ENCODE measurements around the gene CCDC171.
"Not testable (repeated sequence)": the region's sequence is repeated elsewhere in the genome, so short reads cannot be mapped to it uniquely, and the experiment has no call there.

CCDC171 gene

GRCh38 chr9:15699876-15700559, 147.2 kb downstream of the CCDC171 start:
- not testable (repeated sequence) for DNase-seq

- DNase-seq = no peak
Observed at GRCh38 chr9:15707000-15707399, 154.2 kb downstream of the CCDC171 start.

GRCh38 chr9:15711531-15711930, 158.7 kb downstream of the CCDC171 start:
- DNase-seq = no peak

GRCh38 chr9:15711931-15712330, 159.1 kb downstream of the CCDC171 start:
- DNase-seq = no peak

- DNase-seq = no peak
Observed at GRCh38 chr9:15714746-15715145, 161.9 kb downstream of the CCDC171 start.

GRCh38 chr9:15717290-15717967, 164.6 kb downstream of the CCDC171 start:
- no peak for DNase-seq

GRCh38 chr9:15718423-15718822, 165.6 kb downstream of the CCDC171 start:
- DNase-seq = no peak

GRCh38 chr9:15720861-15721260, 168.0 kb downstream of the CCDC171 start:
- DNase-seq = no peak

- no peak for DNase-seq
Observed at GRCh38 chr9:15722888-15723287, 170.0 kb downstream of the CCDC171 start.

- no peak for DNase-seq
Observed at GRCh38 chr9:15724016-15724415, 171.2 kb downstream of the CCDC171 start.

- DNase-seq = no peak
Observed at GRCh38 chr9:15724612-15725011, 171.8 kb downstream of the CCDC171 start.

- DNase-seq = no peak
Observed at GRCh38 chr9:15725953-15726352, 173.1 kb downstream of the CCDC171 start.

GRCh38 chr9:15729507-15729906, 176.7 kb downstream of the CCDC171 start:
- no peak for DNase-seq

- DNase-seq = no peak
Observed at GRCh38 chr9:15735083-15735857, 182.4 kb downstream of the CCDC171 start.

GRCh38 chr9:15736569-15736968, 183.7 kb downstream of the CCDC171 start:
- DNase-seq = no peak

- no peak for DNase-seq
Observed at GRCh38 chr9:15738011-15738410, 185.2 kb downstream of the CCDC171 start.

GRCh38 chr9:15741015-15741414, 188.2 kb downstream of the CCDC171 start:
- no peak for DNase-seq

- DNase-seq = no peak
Observed at GRCh38 chr9:15743512-15743911, 190.7 kb downstream of the CCDC171 start.

- DNase-seq = no peak
Observed at GRCh38 chr9:15744196-15744595, 191.4 kb downstream of the CCDC171 start.

- DNase-seq = no peak
Observed at GRCh38 chr9:15746905-15747304, 194.1 kb downstream of the CCDC171 start.

GRCh38 chr9:15755660-15756059, 202.8 kb downstream of the CCDC171 start:
- no peak for DNase-seq

GRCh38 chr9:15761551-15761950, 208.7 kb downstream of the CCDC171 start:
- no peak for DNase-seq

- no peak for DNase-seq
Observed at GRCh38 chr9:15763371-15763770, 210.5 kb downstream of the CCDC171 start.

GRCh38 chr9:15764131-15764530, 211.3 kb downstream of the CCDC171 start:
- no peak for DNase-seq

Measured in KG1 (cell line).